Jurkat, Clone E6-1 (cell line): ENCODE data around the gene DCST2.

ENCODE experiments used
- DNase-seq: peaks from one replicate; pipeline ENCODE4 v3.0.0-alpha.2; 2011; ENCODE audit warnings: low read depth, low spot score
- H3K4me3 ChIP-seq: 2 replicates; pipeline ENCODE4 v1.5.1; 2011; ENCODE audit warnings: mild to moderate bottlenecking, low read length, control low read depth, moderate library complexity

DCST2 gene

DNA sequence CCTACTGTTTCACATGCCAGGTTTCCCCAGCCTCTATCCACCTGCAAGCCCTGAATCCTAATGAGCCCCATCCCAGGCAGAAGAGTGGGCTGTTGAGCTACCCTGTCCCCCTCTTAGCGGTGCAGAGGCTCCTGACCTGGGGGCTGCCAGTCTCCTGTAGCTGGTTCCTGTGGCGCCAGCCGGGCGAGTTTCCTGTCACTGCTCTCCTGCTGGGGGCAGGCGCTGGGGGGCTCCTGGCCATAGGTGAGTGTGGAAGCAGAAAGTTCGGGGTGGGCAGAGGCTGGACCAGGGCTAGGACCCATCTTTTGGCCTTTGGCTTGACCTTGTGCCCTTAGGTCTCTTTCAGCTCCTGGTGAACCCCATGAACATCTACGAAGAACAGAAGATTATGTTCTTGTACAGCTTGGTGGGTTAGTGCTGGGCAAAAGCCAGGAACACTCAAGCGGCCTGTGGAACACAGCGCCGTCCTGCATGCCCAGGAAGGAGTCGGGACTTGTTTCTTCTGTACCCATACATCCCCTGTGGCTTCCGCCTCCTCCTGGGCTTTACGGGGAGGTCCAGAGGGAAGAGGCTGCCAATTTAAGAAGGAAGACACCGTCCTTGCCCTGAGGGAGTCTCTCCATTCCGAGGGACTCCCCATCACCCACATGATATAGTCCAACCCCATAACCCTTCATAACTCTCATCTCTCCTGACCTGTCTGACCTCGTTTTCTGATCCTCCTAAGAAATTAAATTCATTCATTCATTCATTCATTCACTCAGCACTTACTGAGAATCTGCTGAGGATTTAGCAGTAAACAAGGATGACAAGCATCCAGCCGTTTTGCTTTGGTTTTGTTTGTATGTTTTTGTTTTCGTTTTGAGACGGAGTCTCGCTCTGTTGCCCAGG is 982 bp upstream of the DCST2 start:
- no peak overlapping the region for H3K4me3 ChIP-seq
- DNase-seq: no peak

DNA sequence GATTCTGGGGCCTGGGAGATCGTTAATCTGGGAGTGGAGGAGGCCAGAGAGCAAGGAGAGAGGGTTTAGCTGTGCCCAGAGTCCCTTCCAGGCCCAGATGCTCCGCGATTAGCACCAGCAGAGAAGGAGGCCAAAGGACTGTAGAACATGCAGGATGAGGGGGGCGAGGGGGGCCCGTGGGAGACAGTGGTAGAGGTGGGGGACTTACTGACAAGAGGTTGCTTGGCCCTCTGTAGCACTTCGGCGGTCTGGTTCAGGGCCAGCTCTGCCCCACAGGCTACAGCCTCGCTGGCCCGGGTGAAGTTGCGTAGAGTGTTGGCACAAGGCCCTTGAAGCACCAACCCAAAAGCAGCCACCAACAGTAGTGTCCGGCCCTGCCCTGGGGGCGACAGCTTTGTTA is 695 bp downstream of the DCST2 start:
- no peak for DNase-seq
- H3K4me3 ChIP-seq: no peak overlapping the region

DNA sequence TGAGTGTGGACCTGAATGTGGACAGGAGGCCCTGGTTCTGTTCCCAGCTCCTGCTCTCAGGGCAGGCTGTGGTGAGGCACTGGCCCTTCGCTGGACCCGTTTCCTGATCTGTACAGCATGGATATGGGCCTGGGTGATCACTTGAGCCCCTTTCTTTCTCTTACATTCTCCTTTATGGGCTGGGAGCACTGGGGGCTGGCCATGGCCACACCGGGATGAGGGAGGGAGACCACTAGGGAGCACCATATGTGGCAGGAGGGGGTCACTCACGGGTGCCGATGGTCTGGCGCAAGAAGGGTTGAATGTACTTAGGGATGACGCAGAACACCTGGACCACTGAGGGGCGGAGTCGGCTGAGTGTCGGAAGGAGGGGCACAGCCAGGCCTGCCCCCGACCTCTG is 2.7 kb downstream of the DCST2 start:
- DNase-seq: no peak
- H3K4me3 ChIP-seq: no peak overlapping the region

DNA sequence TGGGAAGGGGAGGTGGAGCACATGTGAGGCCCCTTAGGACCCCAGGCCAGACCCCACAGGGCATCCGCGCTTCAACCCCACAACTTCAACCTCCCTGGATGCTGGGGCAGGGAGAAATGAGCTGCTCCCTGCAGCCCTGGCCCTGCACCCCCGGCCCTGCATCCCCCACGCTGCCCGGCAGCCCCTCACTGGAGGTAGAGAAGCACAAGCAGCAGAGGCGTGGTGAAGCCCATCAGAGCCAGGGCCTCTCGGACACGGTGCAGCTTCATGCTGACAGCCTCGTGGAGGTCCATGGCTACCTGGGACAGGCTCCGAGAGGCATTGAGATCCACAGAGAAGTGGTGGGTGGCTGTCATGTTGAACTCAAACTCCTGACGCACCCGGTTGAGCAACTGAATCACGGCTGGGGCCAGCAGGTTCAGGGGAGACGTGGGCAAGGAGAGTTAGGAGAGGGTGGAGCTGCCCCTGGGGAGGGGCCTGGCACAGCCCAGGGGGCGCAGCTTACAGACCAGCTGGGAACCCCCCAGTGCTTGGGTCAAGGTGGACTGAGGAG is 3.3 kb downstream of the DCST2 start:
- no peak for DNase-seq
- H3K4me3 ChIP-seq: no peak overlapping the region

DNA sequence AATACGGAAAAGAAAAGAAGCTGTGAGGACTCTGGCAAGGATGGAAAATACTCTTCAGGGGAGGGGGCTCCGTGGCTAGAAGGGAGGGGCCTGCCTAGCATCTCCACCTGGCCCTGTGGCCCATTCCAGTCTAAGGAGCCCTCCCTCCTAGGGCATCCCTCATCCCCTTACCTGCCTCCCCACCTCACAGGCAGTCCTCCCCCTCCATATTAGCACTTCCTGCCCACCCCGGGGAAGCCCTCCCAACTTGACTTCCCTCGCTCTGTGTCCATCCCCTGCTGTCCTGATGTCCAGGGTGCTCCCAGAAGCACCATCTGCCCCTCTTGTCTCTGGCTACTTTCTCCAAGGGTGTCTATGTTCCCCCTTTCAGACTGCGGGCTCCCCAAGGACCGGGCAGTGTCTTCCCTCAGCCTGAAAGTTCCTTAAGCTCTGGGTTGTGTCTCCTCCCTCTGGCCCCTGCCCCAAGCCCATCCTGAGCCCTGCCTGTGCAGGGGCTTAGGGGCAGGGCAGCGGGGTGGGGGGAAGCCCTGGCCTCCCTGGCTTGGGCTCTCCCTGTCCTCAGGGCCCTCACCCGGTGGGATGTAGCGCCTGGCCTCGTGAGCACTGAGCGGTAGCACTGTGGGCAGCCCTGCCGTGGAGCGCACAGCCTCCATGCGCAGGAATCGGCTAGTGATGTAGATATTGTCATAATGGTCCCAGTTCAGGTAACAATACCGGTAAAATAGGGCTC is 3.9 kb downstream of the DCST2 start:
- DNase-seq: no peak
- H3K4me3 ChIP-seq: no peak overlapping the region

DNA sequence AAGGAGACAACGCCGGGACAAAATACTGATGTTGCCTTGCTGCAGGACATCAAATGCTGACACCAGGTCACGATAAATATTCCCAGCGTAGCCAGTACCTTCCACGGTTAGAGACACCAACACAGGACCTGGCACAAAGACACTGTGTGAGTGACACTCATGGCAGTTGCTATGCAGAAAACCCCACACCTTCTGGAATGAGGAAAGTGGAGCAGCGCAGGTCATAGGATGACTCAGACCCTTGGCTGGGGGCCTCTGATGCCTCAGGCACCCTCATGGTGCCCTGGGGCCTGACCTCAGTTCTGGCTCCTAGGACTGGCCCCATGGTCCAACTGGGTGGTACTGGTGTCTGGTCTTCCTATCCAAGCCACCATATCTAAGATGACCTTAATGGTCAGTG is 7.0 kb downstream of the DCST2 start:
- H3K4me3 ChIP-seq: no peak overlapping the region
- no peak for DNase-seq

DNA sequence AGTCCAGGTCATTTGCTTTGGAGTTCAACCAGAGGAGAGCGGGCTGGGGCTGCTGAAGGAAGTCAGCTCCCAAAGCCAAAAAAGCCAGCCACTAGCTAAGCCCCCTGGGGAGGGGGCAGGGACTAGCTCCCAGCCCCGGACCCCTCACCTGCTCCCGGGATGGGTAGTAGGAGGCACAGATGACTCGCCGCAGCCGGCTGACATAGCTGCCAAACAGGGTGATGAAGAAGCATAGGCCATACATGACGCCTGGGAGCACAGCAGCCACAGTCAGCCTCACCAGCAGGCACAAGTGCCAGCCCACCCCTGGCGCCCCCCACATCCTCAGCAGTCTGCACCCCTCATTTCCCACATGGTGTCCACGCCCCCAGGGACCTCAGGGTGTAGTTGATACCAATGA is 7.4 kb downstream of the DCST2 start:
- DNase-seq: no peak
- H3K4me3 ChIP-seq: no peak overlapping the region

DNA sequence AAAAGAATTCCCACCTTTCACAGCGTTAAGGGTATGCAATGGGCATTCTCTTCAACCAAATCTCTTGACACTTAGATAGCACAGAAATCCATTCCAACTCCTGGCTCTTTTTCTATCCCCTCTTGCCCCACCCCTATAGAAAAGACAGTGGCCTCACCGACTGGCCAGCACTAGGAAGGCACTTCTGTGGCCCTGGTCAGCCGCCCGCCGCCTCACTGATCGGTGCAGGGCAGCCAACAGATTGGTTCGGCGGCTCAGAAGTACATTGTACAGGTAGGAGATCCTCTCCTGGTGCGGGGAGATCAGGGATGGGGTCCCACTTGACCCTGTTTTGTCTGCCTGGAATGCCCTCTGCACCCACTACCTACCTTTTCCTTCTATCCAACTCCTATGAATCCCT is 9.3 kb downstream of the DCST2 start:
- DNase-seq: no peak
- H3K4me3 ChIP-seq: no peak overlapping the region

DNA sequence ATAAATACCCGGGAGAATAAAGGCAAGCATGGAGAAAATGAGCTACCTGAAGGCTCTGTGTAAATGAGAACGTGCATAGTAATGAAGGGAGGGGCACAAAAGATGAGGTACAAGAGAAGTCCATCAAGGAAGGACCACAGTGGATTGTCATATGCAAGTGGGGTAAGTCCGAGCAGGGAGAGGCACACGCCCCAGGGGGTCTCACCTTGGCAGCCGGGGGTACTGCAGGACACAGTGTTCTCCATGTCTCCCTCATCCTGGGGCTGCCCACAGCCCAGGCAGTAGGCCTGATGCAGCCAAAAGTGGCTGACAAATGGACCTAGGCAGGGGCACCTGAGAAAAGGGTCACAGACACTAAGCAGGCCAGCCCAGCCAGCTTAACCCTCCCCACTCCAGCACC is 10.0 kb downstream of the DCST2 start:
- H3K4me3 ChIP-seq: no peak overlapping the region
- DNase-seq: no peak

DNA sequence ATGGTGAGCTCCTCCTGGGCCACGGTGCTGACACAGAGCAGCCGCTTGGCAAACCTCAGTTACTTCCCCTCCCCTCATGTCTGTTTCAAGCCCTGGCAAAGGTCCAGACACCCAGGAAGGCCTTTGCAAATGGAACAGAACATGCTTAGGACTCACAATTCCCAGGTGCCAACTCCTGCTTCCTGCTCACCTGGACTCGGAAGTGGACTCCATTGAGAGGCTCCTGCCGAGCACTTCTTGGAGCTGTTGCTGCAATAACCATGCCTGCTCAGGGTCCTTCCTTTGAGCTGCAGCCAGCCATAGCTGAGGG is 10.7 kb downstream of the DCST2 start:
- no peak for DNase-seq
- no peak overlapping the region for H3K4me3 ChIP-seq

DNA sequence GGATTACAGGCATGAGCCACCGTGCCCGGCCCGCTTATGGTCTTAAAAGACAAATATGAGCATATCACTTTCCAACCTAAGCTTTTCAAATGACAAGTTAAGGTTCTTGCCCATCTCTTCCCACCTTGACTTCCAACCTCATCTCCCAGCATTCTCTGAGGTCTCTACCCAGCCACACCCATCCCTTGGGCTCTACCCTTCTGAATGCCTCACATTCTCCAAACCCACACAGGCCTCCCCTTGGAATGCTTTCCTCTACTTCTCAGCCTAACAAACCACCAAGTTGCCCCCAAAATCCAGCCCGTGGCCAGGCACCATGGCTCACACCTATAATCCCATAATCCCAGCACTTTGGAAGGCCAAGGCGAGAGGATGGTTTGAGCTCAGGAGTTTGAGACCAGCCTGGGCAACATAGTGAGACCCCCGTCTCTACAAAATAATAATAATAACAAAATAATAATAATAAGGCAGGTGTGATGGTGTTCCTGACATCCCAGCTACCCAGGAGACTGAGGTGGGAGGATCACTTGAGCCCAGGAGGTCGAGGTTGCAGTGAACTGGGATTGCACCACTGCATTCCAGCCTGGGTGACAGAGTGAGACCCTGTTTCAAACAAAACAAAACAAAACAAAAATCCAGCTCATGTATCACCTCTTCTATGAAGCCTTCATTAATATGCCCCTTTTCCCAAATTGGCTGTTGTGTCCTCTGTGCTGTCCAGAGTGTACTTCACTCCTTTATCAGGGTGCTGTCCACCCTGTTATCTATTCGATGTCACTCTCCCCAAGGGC is 11.2 kb downstream of the DCST2 start:
- DNase-seq: no peak
- H3K4me3 ChIP-seq: no peak overlapping the region

DNA sequence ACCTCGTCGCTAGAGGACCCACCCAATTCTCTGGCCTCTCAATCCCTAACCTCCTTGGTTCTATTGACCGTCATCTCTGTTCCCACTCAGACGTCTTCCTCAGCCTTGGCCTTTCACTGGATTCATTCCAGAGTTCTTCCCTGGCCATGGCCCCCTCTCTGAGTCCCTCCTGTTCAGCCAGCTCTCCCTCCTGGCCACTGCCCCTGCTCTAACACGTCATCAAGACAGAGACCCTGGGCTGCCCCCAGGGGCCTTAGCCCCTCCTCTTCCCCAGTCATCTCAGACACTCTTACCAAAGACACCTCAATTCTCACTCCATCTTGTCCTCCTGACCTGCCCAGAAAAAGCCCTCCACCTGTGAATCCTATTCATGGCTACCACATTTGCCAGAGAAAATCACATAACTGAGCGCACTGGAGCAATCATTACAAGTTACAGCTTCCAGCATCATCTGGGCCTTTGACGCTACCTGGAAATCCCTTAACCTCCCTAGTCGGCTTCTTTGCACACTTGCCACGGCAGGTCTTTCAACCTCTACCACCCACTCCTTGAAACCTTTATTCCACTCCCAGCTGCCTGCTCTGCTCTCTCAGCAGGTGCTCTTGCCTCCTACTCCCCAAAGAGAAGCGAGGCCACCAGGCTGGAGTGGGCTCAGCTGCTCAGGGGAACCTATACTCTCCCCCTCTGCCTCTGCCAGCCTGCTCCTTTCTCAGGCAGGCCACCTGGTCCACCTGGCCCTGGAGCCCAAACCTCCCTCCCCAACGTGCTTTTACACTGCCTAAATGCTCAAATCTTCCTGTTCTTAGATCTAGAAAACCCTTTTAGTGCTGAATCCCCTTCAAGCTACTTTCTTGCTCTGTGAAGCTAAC is 14.0 kb downstream of the DCST2 start:
- DNase-seq: no peak
- H3K4me3 ChIP-seq: no peak overlapping the region

DNA sequence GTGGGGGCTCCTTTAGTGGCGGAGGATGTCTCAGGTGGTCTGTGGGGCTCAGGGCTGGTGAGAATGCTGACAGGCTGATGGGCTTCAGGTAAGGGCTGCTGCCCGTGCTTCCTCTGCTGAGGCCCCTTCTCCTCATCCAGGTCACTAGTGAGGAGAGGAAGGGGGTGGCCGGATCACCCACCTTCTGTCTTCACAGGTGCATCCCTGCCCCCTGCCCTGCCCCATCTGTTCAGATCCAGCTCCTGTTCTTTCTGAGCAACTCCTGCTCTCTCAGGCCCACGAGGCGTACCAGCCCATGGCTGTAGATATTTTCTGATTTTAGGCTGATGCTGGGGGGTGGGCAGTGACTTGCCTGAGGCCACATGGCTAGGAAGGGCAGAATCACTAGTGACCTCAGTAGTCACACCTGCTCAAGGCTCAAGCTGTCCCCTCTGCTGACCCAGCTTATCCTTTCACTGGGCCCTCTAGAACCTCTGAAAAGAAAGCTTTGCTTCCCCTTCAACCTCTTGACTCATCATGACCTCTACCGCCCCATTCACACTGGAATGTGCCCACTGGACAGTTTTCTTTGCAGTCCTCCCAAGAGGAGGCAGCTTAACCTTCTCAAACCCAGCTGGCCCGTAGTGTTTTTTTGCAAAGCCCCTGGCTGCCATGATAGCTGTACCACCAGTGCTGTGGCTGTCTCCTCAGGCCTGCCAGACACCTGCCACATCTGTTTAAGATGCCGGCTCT is 14.8 kb downstream of the DCST2 start:
- H3K4me3 ChIP-seq: no peak overlapping the region
- no peak for DNase-seq

DNA sequence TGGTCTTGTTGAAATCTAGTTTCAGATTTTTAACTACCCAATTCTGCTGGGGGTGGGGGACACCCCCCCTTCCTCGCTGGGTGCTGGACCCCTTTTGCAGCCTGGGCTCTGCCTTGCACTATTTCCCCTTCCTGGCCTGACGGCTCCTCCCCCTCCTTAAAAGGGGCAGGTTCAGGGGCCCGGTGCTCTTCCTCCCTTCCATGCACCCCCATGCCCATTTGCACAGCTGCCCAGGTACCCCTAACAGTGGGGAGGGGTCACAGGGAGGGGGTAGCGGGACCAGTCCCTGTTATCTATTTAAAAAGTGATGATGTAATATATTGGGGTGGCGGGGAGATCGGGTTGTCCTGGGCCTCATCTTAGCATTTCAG is 15.7 kb downstream of the DCST2 start:
- DNase-seq: no peak
- H3K4me3 ChIP-seq: peak overlapping the region; percentile 37

DNA sequence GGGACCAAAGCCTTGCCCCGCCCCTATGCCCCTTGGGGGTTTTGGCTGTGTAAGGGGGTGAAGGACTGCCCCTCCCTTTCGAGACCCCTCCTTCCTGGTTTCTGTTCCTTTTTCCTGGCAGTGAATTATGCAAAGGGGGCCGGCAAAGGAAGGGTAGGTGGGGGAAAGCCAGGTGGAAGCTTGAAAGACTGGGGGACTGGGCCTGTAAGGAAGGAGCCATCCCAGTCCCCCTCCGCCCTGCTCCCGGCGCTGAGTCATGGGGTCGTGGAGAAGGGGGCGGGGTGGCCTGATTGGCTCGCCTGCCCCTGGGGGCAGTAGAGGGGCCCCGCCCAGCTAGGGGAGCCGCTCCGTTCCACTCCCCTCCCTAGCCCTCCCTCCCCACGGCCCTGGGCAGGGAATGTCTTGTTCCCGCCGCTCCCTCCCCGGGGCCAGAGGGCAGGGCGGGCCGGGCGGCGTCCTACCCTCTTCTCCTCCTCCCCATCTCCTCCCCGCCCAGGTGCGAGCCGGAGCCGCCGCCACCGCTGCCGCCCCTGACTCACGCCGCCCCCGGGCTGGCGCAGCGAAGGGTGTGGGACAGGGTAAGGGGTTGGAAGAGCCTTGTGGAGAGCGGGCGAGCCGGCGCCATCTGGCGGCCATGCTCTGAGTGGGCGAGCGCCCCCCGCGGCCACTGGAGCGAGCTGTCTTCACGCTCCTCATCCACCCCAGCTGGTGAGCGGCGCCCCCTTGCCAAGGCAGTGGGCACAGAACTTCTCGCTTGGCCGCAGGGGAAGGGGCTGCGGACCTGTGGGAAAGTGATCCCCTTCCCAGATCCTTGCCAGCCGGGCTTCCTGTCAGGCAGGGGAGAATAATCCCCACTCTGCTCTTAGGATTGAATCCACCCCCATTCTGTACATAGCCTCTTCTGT is 16.3 kb downstream of the DCST2 start:
- peak; percentile 76 for DNase-seq
- H3K4me3 ChIP-seq: peak overlapping the region; percentile 37

DNA sequence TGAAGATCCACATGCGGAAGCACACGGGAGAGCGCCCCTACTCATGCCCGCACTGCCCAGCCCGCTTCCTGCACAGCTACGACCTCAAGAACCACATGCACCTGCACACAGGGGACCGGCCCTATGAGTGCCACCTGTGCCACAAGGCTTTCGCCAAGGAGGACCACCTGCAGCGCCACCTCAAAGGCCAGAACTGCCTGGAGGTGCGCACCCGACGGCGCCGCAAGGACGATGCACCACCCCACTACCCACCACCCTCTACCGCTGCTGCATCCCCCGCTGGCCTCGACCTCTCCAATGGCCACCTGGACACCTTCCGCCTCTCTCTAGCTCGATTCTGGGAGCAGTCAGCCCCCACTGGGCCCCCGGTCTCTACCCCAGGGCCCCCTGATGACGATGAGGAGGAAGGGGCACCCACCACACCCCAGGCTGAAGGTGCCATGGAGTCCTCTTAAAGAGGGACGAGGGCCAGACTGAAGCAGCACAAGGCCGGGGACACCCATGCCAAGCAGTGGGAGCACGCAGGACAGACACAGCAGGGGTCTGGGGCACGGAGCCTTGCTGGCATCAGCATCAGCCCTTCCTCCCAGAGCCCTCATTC is 17.2 kb downstream of the DCST2 start:
- peak; percentile 86 for DNase-seq
- no peak overlapping the region for H3K4me3 ChIP-seq
